Measurements from ENCODE around the gene ARMCX4. TPM values are rescaled to one million over a fixed set of nuclear protein-coding genes. Genes with fewer than 3 reads are reported as not detected.
"Not testable (repeated sequence)": the region's sequence is repeated elsewhere in the genome, so short reads cannot be mapped to it uniquely, and the experiment has no call there.

Gene ARMCX4
- total RNA-seq, 1 donor from 2014 or later, result 5.3 TPM

DNA sequence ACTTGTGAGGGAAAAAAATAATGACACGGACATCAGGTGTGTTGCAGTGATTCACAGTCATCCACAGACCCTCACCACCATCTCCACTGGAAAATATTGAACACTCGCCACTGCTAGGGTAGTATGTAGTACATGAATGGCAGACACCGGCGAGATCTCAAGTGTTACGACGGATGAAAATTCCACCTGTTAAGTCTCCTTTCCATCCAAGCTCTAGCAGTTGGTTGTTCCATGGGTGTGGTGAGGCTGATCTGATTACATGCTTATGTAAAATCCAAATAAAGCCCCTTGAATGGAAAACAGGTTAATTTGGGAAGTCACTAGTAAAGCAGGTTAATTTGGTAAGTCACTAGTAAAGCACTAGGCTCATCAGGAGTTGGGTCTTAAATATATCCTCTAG lies 1.1 kb upstream of the ARMCX4 start:
- TF ChIP-seq CTCF (IDR thresholded peaks at IDR 0.05; ENCODE audit: borderline replicate concordance), result no peak
- Histone ChIP-seq H3K36me3 (no peaks in the 10 kb centered on the region), H3K9me3 (replicated peaks) (no peaks in the 10 kb centered on the region), H3K4me1 (no peaks in the 10 kb centered on the region), H3K27ac (replicated peaks) (no peak overlapping the region), H3K4me3 (no peak overlapping the region), H3K27me3 (ENCODE audit: low read depth) (no peaks in the 10 kb centered on the region)
- intact Hi-C loops (cut with micrococcal nuclease), result no loop called here
- DNase-seq, result no peak

- intact Hi-C loops (cut with micrococcal nuclease), result no loop called here
- H3K36me3 ChIP-seq, result no peaks in the 10 kb centered on the region
- H3K4me1 ChIP-seq, result no peaks in the 10 kb centered on the region
- no peak for DNase-seq
- TF ChIP-seq CTCF (IDR thresholded peaks at IDR 0.05; ENCODE audit: borderline replicate concordance), result no peak
- no peak overlapping the region for H3K4me3 ChIP-seq
- no peaks in the 10 kb centered on the region for H3K27me3 ChIP-seq (ENCODE audit: low read depth)
- H3K9me3 ChIP-seq (replicated peaks), result no peaks in the 10 kb centered on the region
- no peak overlapping the region for H3K27ac ChIP-seq (replicated peaks)
These were observed 3.5 kb downstream of the ARMCX4 start for GRCh38 chrX:101488796-101489195.

DNA sequence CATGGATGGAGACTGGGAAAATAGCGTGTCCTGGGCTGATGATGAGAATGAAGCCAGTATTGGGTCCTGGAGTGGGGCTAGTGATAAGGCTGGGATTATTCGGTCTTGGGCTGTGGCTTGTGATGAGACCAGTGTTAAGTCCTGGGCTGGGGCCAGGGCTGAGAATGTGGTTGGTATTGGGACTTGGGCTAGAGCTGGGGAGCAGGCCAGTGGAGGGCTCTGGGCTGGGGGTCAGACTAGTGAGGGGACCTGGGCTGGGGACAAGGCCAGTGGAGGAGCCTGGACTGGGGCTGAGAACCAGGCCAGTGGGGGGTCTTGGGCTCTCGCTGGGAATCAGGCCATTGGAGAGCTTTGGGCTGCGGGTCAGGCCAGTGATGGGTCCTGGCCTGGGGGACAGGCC lies 6.7 kb downstream of the ARMCX4 start:
- no peak for DNase-seq
- TF ChIP-seq CTCF (IDR thresholded peaks at IDR 0.05; ENCODE audit: borderline replicate concordance), result no peak
- no peaks in the 10 kb centered on the region for H3K9me3 ChIP-seq (replicated peaks)
- no peaks in the 10 kb centered on the region for H3K4me1 ChIP-seq
- H3K27ac ChIP-seq (replicated peaks), result no peak overlapping the region
- no peaks in the 10 kb centered on the region for H3K27me3 ChIP-seq (ENCODE audit: low read depth)
- no peaks in the 10 kb centered on the region for H3K36me3 ChIP-seq
- H3K4me3 ChIP-seq, result no peak overlapping the region
- intact Hi-C loops (cut with micrococcal nuclease), result no loop called here

DNA sequence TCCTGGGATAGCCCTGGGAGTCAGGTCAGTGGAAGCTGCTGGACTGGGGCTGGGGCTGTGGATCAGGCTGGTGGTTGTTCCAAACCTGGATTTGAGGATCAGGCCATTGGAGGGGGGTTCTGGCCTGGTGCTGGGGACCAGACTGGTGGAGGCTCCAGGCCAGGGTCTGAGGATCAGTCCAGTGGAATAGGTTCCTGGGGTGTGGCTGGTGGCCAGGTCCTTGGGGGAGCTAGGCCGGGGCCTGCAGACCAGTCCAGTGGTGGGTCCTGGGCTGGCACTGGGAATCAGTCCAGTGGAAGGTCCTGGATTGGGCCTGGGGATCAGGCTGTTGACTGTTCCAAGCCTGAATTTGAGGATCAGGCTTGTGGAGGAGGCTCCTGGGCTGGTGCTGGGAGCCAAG lies 8.0 kb downstream of the ARMCX4 start:
- H3K9me3 ChIP-seq (replicated peaks), result no peaks in the 10 kb centered on the region
- no peaks in the 10 kb centered on the region for H3K27me3 ChIP-seq (ENCODE audit: low read depth)
- TF ChIP-seq CTCF (IDR thresholded peaks at IDR 0.05; ENCODE audit: borderline replicate concordance), result no peak
- no peaks in the 10 kb centered on the region for H3K36me3 ChIP-seq
- H3K4me3 ChIP-seq, result no peak overlapping the region
- H3K27ac ChIP-seq (replicated peaks), result no peak overlapping the region
- no peaks in the 10 kb centered on the region for H3K4me1 ChIP-seq
- intact Hi-C loops (cut with micrococcal nuclease), result no loop called here
- DNase-seq, result no peak

DNA sequence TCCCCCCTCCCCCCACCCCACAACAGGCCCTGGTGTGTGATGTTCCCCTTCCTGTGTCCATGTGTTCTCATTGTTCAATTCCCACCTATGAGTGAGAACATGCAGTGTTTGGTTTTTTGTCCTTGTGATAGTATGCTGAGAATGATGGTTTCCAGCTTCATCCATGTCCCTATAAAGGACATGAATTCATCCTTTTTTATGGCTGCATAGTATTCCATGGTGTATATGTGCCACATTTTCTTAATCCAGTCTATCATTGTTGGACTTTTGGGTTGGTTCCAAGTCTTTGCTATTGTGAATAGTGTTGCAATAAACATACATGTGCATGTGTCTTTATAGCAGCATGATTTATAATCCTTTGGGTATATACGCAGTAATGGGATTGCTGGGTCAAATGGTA lies 17.7 kb downstream of the ARMCX4 start:
- H3K27me3 ChIP-seq (ENCODE audit: low read depth); intact Hi-C loops (cut with micrococcal nuclease); H3K36me3 ChIP-seq; DNase-seq; H3K4me3 ChIP-seq; H3K9me3 ChIP-seq (replicated peaks); H3K27ac ChIP-seq (replicated peaks); H3K4me1 ChIP-seq: not testable (repeated sequence)

DNA sequence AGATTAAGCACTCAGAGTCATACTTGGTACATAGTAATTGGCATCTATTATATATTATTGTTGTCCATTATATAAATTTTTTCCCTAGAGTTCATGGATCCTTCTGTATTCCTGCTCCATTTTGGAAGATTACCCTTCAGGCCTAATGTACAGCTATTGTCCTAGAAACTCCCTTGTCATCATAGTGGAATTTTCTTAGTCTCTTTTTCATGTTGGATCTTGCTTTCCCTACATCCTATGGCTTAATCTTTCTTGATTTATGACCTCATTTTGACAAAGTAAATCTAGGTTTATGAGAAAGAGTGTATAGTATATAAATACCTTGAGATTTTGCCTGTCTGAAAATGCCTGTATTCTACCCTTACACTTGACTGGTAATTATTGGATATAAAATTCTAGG lies 22.1 kb downstream of the ARMCX4 start:
- H3K9me3 ChIP-seq (replicated peaks), result no peaks in the 10 kb centered on the region
- no peak overlapping the region for H3K4me3 ChIP-seq
- DNase-seq, result no peak
- H3K36me3 ChIP-seq, result peaks cover 4% of the 10 kb centered on the region
- intact Hi-C loops (cut with micrococcal nuclease), result no loop called here
- no peak for TF ChIP-seq CTCF (IDR thresholded peaks at IDR 0.05; ENCODE audit: borderline replicate concordance)
- no peak overlapping the region for H3K27ac ChIP-seq (replicated peaks)
- H3K27me3 ChIP-seq (ENCODE audit: low read depth), result no peaks in the 10 kb centered on the region
- H3K4me1 ChIP-seq, result no peaks in the 10 kb centered on the region

Data from left ventricle myocardium inferior (tissue), 1 donor.